Occipital lobe (tissue), 2 donors: ENCODE results near the gene FHL2. TPM values are rescaled to one million over a fixed set of nuclear protein-coding genes. Genes with fewer than 3 reads are reported as not detected.

Experiments
- DNase-seq: peaks from one replicate; lab custom pipeline; 2025; lab: John Stamatoyannopoulos, UW
- total RNA-seq: library from RNA; depleted of rRNA; stranded (reverse); fragments of >200 nt; gene quantifications from one replicate; pipeline ENCODE4 v1.2.3, GENCODE V29; 2014

FHL2 gene
- total RNA-seq, 1 donor from 2014 or later: 4.4 TPM

DNA sequence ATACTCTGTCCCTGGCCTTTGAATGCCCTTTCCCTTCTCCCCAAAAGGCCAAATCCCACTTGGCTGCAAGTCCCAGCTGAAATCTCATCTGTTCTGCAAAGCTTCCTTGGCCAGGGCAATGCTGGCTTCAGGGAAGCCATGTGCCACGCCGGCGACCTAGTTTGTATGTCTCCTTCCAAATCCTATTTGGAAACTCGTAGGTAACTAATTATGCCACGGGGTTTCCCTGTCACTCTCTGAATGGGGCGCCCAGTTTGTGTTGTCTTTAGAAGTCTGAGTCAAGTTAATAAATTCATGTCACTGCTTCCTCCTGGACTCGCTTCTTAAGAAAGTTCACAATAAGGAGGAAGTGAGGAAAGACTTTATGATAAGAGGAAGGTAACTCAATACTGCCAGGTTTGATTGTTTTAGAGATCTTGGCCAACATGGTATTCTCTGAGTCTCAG is 19.1 kb downstream of the FHL2 start:
- no peak for DNase-seq

DNA sequence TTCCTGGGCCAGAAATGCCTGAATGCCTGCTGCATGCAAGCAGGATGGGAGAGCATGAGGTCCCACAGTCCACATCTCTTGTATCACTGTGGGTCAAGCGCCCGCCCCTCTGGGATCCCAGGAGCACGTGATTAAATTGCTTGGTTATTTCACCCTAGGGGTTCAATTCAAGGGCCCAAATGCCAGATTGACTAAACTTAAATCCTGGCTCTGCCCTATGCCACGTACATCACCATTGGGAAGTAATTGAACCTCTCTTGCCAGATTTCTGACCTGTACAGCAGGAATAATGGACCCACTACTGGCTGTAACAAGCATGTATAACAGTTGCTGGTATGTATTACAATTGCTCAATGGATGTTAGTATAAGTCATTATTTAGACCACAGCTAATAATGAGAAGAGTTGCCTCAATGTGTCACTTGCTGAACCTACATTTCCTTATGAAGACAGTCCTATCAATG is 19.9 kb downstream of the FHL2 start:
- no peak for DNase-seq

DNA sequence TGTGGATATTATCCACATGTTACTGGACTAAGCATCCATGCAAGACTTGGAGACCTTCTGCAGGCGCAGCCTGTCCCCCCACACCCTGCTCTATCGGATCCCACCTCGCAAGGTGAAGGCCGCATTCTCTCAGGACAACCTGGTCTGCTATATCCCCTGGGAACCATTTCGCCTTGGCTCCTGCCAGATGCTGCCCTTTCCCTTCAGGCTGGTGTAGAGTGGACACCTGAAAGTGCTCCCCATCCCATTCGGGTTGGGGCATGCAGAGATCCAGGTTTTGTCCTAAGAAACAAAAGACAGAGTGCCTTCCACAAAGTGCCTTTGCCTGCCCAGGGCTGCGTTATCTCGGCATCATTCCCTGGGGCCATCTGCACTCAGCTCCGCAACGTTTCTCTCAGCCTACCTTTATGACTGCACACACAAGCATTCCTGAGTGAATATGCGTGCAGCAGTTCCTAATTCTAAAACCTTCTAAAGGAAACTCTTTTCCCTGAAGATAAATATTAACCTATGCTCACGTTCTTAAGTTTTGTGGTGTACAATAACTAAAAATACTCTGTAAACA is 20.5 kb downstream of the FHL2 start:
- no peak for DNase-seq

DNA sequence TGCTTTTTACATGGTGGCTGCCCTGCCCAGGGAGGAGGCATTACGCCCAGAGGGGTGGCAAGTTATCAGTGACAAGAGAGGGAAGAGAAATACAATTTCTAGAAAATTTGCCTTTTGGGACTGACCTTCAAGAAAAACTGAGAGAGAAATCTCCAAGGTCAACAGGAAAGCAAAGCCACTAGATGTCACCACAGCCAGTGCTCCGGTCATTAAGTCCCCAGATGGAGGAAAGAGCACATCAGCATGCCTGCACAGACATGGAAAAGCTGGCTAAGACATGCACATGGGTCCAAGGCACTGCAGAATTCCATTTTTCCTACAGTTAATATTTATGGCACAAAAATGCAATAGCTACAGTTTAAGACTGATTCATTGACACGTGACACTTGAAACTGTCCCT is 21.0 kb downstream of the FHL2 start:
- DNase-seq: no peak

DNA sequence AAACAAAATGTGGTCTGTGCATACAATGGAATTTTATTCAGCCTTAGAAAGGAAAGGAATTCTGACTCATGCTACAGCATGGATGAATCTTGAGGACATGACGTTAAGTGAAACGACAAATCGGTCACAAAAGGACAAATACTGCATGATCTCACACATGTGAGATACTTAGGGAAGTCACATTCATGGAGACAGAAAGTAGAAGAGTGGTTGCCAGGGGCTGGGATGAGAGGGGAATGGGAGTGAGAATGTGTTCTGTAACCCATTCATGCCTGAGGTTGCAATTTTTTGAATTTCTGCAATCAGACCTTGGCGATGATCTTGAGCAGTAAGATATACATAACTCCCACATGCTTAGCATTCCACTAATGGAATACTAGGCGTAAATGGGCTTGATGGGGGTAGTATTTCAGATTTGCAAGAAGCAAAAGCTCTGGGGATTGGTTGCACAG is 22.0 kb downstream of the FHL2 start:
- no peak for DNase-seq

DNA sequence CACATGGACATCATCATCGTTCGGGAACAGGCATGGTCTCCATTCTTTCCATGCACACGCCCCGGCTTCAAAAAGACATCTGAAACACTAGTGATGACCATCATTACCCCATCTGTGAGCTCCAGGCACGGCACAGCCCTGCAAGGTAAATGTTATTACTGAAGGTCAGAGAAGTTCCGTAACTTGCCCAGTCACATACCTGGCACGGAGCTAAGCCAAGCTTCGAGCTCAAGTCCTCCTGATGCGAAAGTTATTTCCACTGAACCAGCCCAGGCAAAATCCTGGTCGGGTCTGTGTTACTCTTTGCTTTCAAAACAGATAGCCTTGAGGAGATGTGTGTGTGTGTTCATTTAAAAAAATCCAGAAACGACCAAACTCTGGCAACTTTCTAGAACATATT is 22.8 kb downstream of the FHL2 start:
- no peak for DNase-seq

DNA sequence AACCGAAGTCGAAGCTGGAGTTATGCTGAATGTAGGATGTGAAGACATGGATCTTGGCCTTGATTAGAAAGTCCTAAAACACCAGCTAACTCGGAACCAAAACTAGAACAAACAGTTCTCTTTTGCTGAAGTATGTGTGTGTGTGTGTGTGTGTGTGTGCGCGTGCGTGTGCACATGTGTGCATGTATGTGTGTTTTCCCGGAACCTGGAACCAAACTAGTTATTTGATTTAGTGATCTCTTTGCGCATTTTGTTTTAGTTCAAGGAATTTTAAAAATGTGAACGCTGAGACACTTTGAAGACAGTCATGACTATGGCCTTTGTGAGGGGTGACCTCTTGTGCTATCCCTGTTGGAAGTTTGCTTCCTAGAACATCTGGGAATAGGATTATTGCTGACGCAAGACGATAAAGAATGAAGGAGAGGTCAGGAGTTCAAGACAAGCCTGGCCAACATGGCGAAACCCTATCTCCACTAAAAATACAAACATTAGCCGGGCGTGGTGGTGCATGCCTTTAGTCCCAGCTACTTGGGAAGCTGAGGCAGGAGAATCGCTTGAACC is 23.8 kb downstream of the FHL2 start:
- DNase-seq: no peak

DNA sequence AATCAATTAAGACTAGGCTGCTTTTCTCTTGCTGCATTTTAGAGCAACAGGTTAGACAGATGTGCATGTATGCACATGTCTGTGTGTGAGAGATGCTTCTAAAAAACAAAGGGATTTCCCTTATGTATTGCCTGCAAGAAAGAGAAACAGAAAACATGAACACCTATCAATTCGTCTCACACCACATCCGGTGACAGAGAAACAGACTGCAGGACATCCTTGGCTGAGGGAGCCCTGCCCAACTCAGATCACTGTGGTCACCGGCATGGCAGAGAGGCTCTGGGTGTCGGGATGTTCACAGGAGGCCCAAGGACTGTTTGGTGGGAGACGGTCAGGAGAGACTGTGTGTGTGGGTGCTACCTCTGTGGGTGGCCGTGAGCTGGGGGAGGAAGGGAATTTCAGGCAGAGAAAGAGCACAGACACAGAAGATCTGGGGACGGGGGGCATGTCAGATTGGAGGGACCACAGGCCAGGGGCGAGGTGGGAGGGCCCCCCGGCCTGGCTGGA is 24.9 kb downstream of the FHL2 start:
- DNase-seq: no peak

DNA sequence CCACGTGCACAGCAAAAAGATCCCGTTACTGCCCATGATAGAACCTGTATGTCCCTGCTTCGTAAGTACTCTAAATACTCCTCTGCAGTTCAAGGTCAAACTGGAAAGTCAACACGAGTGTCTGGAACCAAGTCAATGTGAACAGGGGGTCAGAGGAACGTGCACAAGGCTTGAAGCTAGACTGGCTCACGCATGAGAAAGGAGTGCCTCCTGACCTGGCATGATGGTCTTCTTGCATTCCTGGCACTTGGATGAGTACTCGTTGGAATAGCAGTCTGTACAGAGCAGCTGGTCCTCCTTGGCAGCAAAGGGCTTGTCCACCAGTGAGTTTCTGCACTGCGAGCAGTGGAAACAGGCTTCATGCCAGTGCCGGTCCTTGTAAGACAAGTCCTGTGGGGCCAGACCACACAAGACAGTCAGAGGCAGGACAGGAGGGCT is 25.5 kb downstream of the FHL2 start:
- no peak for DNase-seq

DNA sequence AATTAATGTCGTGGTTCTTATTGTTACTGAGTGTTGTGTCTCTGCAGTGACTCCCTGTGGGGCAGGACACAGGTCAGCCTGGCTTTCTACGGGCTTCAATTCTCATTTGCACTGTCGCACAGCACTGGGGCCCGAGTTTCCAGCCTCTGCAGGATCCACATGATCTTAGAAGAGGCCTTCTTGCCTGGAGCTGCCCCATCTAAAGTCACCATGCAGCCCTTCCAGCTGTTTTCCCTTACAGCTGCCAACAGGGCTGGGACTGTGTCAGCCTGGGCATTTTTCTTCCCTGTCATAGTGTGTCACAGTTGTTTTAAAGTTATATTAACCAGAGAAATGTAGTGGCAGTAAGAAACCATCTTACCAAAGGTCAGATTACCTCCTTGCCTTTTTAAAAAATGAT is 27.0 kb downstream of the FHL2 start:
- no peak for DNase-seq

DNA sequence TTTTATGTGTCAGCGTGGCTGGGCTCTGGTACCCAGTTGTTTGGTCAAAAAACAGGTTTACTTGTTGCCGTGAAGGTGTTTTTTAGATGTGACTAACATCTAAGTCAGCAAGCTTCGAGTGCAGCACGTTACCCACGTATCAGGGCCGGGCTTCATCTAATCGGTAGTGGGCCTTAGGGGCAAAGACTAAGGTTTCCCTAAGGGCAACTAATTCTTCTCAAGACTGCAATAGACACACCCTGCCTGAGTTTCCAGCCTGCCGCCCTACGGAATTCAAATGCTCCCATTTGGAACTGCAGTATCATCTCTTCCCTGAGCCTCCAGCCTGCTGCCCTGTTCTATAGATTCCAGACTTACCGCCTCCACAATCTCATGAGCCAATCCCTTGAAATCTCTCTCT is 27.7 kb downstream of the FHL2 start:
- no peak for DNase-seq

DNA sequence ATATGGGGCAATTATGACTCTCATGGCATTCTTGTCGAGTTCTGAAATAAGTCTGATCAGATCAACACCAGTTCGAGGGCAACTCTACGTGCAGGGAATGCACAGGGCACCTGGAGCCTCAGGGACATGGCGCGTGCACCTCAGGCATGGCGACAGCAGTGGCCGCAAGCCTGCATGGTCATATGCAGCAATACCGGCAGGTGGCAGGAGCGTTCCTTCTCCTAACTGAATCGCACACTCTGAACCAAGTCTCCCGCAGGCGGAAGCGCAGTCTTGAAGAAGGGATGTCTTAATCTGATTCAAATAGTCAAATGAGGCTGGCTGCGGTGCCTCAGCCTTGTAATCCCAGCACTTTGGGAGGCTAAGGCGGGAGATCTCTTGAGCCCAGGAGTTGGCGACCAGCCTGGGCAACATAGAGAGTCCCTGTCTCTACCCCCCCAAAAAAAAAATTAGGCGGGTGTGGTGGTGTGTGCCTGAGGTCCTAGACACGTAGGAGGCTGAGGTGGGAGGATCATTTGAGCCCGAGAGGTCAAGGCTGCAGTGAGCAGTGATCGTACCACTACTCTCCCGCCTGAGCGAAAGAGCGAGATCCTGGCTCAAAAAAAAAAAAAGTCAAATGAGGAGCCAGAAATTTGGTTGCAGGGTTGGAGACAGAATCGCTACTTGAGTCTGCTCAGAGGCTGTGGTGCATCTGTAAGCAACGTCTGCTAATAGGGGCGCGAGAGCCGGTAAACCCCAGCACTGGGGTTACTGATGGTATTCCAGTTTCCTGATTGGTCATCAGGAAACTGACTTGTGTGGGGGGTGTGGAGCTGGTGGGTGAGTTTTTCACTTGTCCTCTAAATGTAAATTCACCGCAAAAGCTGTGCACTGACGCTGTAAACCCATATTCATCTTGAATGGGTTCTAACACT is 28.8 kb downstream of the FHL2 start:
- DNase-seq: peak; percentile 76

DNA sequence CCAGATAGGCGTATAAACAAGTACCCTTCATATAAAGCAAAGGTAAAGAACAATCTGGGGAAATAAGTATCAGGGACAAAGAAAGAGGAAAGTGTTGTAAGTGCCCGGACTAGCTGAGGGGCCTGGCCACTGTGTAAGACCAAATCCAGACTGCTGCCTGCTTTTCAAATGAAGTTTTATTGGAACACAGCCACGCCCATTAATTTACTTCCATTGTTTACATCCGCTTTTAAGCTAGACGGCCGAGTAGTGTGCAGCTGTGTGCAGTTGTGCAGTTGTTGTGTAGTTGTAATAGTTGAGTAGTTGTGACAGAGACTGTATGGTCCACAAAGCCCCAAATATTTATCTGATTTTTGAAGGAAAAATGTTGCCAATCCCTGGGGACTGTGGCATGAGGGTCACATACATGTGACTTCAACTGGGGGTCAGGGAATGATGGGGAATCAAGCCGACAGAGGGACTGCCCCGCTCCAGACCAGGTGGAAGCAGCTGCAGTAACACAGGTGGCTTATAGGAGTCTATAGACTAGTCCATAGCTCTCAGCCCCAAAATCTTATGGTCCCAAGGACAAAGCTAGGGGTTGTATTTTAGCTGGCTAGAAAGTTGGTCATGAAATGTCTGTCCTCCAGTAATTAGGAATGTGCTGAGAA is 30.0 kb downstream of the FHL2 start:
- DNase-seq: no peak

DNA sequence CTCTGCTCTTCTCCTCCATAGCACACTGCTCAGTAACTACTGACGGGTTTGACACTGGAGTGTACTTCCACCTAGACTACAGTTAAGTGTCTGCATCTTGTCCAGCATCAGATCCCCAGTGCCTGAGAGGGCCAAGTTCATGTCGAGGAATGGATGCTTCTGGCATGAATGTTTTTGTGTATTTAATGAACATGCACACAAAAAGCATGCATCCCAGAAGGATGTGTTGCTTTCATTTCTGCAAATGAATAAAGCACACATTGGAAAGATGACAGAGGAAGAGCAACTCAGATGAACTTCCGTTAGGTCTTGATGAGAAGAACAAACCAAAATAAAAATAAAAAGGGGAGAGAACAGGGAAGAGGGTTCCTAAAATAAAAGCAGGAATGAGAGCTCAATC is 33.6 kb downstream of the FHL2 start:
- DNase-seq: no peak

DNA sequence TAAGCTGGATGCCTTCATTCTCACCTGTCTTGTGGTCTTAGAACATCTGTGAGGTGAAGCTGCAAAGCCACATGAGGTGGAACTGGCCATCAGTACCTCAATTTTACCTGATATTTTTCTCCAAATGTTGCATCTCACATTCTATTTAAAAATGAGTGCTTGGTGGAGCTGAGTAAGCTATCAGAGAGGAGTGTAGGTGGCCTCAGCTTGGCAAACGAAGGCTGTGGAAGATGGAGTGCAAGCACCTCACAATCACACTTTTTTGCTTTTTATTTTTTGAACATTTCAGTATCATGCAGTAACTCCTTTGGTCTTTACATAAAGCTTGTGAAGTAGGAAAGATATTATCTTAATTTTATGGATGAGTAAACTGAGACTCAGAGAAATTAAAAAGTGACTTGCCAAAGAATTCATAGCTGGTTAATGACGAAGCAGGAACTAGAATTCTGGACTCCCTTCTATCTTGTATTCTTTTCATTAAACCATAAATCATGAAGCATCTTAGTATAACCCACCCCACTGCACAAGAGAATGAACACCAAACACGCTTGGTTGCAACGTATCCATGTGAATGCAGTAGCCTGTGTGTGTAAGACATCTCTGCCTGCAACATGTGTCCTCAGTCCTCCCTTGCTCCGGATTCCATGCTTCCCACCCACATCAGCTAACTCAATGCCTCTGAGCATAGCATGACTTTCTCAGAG is 34.3 kb downstream of the FHL2 start:
- DNase-seq: no peak

DNA sequence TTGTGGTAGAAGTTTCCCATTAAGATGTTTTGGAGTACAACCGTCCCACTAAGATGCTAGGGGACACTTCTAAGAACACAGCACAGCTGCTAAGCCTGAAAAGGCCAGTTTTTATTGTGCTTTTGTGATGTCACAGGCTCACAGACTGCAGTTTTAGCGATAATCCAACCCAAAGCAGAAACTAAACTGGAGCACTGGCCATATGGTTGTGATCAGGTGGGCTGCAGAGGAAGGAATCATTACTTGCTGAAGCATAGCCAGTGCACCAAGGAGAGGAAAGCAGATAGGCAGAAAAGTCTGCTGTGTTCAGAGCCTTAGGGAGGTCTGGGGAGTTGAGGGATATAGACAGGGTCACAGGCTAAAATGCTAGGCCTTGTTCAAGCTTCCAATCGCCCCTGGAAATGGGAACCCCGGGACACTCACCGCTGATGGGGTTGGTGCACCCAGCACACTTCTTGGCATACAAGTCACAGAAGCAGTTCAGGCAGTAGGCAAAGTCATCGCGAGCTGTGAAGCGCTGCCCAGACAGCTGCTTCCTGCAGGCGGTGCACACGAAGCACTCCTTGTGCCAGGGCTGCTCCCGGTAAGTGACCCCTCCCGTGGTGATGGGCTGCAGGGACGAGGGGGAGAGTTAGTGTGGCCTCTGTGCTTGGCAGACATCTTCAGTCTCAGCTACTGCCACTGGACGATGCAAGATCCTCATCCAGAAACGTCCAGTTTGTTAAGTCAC is 35.8 kb downstream of the FHL2 start:
- DNase-seq: no peak

DNA sequence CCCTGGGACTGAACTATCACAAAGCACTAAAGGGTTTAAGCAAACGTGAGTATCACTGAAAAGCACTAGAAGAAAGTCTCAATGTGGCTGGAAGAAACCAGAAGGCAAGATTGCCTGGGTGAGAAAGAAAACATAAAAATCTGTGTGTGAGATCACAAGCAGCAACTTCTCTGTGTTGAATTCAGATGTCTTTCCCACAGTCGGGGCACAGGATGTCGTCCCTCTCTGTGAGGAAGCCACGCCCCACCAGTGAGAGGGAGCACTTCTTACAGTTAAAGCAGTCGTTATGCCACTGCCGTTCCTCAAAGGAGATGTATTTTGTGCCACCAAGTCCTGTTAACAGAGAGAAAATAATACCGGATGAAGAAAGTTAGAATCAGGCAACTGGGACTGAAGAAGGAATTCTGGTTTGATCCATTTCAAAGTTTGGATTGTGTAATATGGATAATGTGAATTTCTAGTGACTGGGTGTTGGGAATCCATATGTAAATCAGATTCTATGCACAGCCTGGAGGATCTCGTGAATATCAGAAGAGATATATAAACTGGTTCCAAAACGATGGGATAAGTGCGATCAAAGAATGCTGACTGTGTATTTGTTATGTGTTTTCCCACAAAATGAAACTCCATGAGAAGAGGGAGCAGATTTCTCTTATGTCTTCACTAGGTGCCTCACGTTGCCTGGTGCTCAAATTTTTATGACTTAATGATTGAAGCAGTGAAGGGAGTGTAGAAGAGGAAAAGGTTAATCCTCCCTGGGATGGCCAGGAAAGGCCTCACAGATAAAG is 37.6 kb downstream of the FHL2 start:
- DNase-seq: no peak

DNA sequence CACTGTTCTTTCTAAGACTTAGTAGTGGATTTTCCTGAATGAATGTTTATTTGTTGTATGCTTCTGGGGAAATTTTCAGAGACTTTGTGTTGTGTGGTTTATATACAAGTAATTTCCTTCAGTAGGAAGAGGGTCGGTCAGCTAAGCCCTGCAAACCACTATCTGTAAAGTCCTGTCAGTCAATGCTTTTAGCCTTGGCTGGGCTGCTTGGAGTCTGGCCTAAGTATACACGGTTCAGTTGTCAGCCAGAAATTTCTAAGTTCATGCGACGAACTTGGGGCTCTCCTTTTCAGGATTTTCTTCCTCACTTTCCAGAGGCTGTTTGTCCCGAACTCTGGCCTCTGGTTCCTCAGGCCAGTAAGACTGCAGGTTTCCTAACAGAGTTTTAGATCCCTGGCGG is 40.3 kb downstream of the FHL2 start:
- DNase-seq: no peak

DNA sequence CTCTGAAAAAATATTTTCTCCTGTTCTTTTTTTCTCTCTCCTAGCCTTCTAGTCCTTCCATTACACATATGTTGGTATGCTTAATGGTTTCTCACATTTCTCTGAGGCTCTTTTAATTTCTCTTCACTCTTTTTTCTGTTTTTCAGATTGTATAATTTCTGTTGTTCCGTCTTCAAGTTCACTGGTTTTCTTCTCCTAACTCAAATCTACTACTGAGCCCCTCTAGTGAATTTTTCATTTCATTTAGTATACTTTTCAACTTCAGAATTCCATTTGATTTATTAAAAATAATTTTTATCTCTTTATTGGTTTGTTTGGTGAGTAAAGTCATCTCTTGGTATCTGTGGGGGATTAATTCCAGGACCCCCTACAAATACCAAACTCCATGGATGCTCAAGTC is 41.7 kb downstream of the FHL2 start:
- DNase-seq: no peak
